ENCODE measurements around the gene CAPN1. TPM values are rescaled to one million over a fixed set of nuclear protein-coding genes. Genes with fewer than 3 reads are reported as not detected.
"Not testable (repeated sequence)": the region's sequence is repeated elsewhere in the genome, so short reads cannot be mapped to it uniquely, and the experiment has no call there.

The CAPN1 gene
- total RNA-seq, 1 donor from 2014 or later: 66.9 TPM

GRCh38 chr11:65212226-65212801 lies 30.6 kb downstream of the CAPN1 start:
- no peak for ATAC-seq (ENCODE audit: poor library complexity)
- DNase-seq: no peak
- intact Hi-C loops (cut with DNase I): no loop called here

- ATAC-seq (ENCODE audit: poor library complexity) (peak; percentile 11), DNase-seq (no peak)
- intact Hi-C loops (cut with DNase I): no loop called here
These were observed 31.8 kb downstream of the CAPN1 start for GRCh38 chr11:65213322-65214211.

- intact Hi-C loops (cut with DNase I): no loop called here
- no peak for DNase-seq
- no peak for ATAC-seq (ENCODE audit: poor library complexity)
These were observed 32.6 kb downstream of the CAPN1 start for GRCh38 chr11:65214212-65214845.

- ATAC-seq (ENCODE audit: poor library complexity): no peak
- intact Hi-C loops (cut with DNase I): no loop called here
- DNase-seq: no peak
These were observed 33.8 kb downstream of the CAPN1 start for GRCh38 chr11:65215441-65216076.

GRCh38 chr11:65216830-65217229 lies 35.1 kb downstream of the CAPN1 start:
- DNase-seq (no peak), ATAC-seq (ENCODE audit: poor library complexity) (no peak)
- intact Hi-C loops (cut with DNase I): no loop called here

- no peak for ATAC-seq (ENCODE audit: poor library complexity)
- DNase-seq: no peak
- intact Hi-C loops (cut with DNase I): no loop called here
These were observed 36.0 kb downstream of the CAPN1 start for GRCh38 chr11:65217441-65218423.

GRCh38 chr11:65218446-65218845 lies 36.7 kb downstream of the CAPN1 start:
- intact Hi-C loops (cut with DNase I): no loop called here
- ATAC-seq (ENCODE audit: poor library complexity): no peak
- no peak for DNase-seq

- DNase-seq (no peak), ATAC-seq (ENCODE audit: poor library complexity) (peak; percentile 38)
- intact Hi-C loops (cut with DNase I): no loop called here
These were observed 38.1 kb downstream of the CAPN1 start for GRCh38 chr11:65219930-65220213.

- DNase-seq: no peak
- no peak for ATAC-seq (ENCODE audit: poor library complexity)
- intact Hi-C loops (cut with DNase I): no loop called here
These were observed 39.3 kb downstream of the CAPN1 start for GRCh38 chr11:65221026-65221425.

GRCh38 chr11:65223011-65223410 lies 41.3 kb downstream of the CAPN1 start:
- DNase-seq (no peak), ATAC-seq (ENCODE audit: poor library complexity) (no peak)
- intact Hi-C loops (cut with DNase I): no loop called here

GRCh38 chr11:65224930-65225278 lies 43.2 kb downstream of the CAPN1 start:
- peak; percentile 52 for DNase-seq
- intact Hi-C loops (cut with DNase I): no loop called here

GRCh38 chr11:65225279-65226102 lies 43.8 kb downstream of the CAPN1 start:
- ATAC-seq (ENCODE audit: poor library complexity) (peak; percentile 90), DNase-seq (peak; percentile 74)
- intact Hi-C loops (cut with DNase I): no loop called here

More at GRCh38 chr11:65224930-65225278, 43.2 kb downstream of the CAPN1 start:
- peak; percentile 69 for ATAC-seq (ENCODE audit: poor library complexity)

- no peak for DNase-seq
- ATAC-seq (ENCODE audit: poor library complexity): no peak
- intact Hi-C loops (cut with DNase I): no loop called here
These were observed 44.3 kb downstream of the CAPN1 start for GRCh38 chr11:65226103-65226442.

- no peak for ATAC-seq (ENCODE audit: poor library complexity)
- no peak for DNase-seq
- intact Hi-C loops (cut with DNase I): no loop called here
These were observed 46.2 kb downstream of the CAPN1 start for GRCh38 chr11:65227879-65228278.

- DNase-seq (no peak), ATAC-seq (ENCODE audit: poor library complexity) (no peak)
- intact Hi-C loops (cut with DNase I): no loop called here
These were observed 54.7 kb downstream of the CAPN1 start for GRCh38 chr11:65236194-65237059.

- ATAC-seq (ENCODE audit: poor library complexity); DNase-seq; intact Hi-C loops (cut with DNase I): not testable (repeated sequence)
These were observed 56.6 kb downstream of the CAPN1 start for GRCh38 chr11:65238302-65238701.

- no peak for DNase-seq
- intact Hi-C loops (cut with DNase I): no loop called here
- no peak for ATAC-seq (ENCODE audit: poor library complexity)
These were observed 59.4 kb downstream of the CAPN1 start for GRCh38 chr11:65241134-65241533.
